GM18526 (cell line): Measurements from ENCODE around the gene CECR2.

Source experiments
- POLR2A ChIP-seq: IDR thresholded peaks from 3 replicates; pipeline ENCODE4 v1.6.1; 2011; ENCODE audit not compliant: insufficient read length; ENCODE audit errors: extremely low read depth

CECR2 gene

DNA sequence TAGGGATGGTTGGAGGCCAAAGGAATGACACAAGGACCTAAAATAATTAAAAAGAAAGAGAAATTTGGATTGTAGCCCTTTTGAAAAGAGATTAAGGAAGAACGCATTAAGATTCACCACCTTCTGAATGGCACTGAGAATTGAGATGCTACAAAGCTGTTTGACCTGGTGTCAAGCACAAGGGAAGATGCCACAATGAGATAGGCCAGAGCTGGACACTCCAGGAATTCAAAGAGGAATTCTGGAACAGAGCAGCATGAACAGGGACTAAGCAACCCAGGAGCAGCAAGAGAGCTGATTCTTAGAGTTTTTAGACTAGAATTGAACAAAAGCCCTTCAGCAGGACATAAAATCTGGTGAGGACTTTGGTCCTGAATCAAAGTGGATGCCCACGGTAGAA lies 11.6 kb upstream of the CECR2 start:
- TF ChIP-seq POLR2A: no peak

DNA sequence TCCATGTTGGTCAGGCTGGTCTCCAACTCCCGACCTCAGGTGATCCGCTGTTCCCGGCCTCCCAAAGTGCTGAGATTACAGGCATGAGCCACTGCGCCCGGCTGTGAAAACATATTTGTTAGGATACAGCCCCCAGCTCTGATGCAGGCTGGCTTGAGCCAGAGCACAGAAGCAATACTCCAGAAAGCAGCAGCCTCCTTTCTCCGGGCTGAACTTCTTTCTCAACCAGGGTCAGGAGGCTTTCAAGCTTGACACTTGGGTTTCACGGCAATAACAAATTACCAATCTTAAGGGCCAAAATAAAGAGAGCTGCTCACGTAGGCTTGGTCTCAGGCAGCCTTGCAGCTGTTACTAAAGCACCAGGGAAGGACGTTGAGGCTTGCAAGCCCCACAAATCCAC lies 10.8 kb upstream of the CECR2 start:
- TF ChIP-seq POLR2A: no peak

DNA sequence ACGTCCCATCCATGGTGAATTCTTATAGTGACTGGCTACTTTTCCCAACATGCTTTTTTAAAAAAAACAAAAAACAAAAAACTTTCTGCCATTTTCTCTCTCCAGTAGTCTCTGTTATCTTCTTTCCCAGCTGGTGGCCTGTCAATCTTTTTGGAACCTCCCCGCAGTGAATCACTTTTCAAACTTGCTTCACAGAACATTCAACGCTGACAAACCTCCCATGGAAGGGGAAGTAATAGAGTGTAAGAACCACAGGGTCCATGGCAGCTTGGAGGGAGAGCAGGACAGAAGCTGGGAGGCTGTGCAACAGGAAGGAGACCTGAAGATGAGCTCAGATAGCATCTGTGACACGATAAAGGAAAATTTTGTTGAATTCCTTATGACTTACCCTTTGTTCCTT lies 9.8 kb upstream of the CECR2 start:
- no peak for TF ChIP-seq POLR2A

DNA sequence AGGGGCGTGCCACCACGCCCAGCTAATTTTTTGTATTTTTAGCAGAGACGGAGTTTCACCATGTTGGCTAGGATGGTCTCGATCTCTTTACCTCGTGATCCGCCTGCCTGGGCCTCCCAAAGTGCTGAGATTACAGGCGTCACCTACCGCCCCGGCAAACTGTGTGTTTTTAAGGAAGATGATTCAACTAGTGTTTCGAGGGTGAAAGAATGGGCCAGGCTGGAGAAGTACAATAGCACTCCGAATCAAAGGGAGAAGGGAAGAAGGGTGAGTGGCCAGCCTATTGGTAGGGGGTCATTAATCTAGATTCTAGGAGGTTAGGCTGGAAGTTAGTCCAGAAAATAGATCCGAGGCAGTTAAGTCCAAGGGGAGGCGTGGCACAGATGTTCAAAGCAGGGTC lies 2.9 kb upstream of the CECR2 start:
- no peak for TF ChIP-seq POLR2A

DNA sequence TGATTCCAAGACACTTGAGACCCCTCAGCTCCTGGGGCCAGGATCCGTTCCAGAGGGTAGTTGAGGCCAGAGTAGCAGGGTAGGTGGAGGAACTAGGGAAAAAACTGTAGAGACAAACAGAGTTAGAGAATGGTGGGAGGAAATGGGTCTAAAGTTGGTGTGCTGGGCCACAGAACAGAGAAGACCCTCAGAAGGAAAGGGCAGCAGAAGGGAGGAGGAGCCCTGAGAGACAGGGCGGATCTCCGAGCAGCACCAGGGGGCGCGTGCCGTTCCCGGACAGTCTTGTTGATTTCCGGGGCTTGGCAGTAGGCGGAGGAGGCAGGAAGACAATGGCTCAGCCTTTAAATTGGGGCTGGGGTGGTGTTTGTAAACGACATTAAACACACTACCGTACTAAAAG lies 2.4 kb upstream of the CECR2 start:
- no peak for TF ChIP-seq POLR2A

DNA sequence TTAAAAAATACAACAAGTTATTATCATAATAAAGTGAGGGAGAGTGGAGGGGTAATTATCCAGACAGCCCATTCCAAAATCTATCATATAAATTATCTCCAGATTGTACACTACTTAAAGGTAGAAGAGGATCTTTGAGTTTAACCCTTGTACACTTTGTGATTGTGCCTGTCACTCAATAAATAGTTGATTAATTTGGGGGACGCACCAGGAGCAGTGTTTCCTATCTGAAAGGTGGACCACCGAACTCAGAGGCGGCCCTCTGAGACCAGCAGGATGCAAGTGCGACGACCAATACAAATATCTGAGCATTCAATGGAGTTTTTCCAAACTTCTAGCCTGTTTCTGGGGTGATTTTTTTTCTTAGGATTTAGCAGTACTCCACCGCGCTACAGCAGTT lies 1.1 kb upstream of the CECR2 start:
- TF ChIP-seq POLR2A: no peak

DNA sequence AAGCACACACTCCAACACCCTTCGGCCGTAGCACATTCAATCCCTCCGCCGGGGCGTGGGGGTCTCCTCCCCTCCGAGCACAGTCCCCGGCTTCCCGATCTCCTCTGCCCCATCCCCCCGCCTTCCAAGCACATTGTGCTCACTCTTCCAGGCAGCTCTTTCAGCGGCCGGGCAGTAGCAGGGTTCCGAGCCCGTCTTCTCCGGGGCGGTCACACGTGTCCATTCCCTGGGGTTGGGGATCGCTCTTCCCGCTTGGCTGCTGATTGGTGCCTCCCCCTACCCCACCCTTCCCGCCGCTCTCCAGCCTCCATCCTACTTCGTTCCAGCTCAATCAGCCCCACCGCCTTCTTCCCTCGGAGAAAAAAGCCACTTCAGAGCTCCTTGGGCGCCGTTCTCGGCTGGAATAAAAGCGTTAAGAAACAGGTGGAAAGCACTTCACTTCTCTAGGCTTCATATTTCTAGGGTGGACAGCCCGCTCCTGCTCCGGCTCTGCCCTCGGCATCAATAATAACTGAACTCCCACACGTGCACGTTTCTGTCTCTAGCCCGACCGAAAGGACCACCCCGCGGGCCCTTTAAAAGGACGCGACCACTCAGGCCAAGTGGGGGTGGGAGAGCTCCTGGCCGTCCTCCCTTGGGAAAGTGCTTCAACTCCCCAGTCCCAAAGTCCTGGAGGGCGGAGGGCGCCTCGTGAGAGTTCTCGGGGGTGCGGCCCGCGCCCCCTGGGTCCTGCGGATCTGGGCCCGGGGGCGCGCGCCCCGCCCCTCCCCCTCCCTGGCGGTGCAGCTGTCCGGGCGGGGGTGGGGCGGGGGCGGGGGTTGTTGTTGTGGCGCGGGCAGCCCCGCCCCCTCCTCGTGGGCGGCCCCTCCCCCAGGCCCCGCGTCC lies 464 bp upstream of the CECR2 start:
- no peak for TF ChIP-seq POLR2A

DNA sequence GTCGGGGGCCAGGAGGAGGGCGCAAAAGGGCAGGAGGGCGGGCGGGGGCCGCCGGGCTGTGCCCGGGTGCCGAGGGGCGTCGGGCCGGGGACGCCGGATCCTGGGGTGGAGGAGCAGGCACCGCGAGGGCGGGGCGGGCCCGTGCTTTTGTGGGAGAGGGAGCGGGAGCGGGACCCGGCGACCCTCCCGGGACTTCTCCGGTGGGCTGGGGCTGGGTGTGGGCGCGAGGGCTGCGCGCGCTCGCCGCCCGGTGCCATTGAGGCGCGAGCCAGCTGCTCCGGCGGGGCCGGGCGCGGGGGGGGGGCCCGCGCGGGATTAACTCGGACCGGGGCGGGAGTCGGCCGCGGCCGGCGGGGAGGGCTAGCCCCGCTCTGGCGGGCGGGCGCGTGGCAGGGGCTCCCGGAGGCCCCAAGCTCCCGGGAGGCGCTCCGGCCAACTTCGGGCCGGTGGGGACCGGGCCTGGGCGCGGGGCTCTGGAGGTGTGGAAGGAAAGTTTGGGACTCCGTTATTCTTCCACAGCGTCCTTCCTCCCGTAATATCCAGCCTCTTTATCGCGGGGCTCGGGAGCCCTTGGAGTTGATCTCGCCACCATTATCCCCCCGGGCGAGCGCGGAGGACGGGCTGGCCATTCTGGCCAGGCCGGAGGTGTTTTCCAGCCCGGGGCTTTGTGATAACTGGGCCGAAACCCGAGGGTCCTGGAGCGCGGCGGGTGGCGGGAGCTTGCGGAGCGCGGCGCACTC lies 936 bp downstream of the CECR2 start:
- TF ChIP-seq POLR2A: no peak

DNA sequence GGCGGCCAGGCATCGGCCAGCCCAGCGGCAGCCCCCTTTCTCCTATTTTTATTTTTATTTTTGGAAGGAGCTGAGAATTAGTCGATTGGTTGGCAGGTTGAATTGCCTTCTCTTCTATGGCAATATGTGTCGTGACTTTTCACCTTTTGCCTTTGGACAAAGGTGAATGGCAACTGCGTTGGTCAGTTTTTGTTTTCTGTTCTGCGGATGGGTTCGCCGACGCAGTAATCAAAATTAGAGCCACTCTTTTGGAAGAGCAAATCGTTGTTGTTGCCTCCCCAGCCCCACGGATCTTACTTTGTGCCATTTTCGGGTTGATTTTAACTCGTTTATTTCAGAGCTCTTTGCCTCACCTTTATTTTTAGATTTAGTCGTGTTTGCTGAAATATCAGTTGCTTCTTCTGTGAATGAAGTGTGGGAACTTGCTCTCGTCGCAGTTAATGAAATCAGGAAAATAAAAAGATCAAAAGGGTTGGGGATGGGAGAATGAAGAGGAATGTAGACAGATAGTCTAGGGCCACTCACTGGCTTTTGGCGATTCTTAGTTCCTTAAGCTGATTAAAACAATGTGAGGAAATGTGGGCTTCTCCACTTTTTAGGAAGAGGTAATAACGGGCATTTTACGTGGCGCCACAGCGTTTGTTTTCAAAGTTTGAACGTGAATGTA lies 1.6 kb downstream of the CECR2 start:
- TF ChIP-seq POLR2A: no peak

DNA sequence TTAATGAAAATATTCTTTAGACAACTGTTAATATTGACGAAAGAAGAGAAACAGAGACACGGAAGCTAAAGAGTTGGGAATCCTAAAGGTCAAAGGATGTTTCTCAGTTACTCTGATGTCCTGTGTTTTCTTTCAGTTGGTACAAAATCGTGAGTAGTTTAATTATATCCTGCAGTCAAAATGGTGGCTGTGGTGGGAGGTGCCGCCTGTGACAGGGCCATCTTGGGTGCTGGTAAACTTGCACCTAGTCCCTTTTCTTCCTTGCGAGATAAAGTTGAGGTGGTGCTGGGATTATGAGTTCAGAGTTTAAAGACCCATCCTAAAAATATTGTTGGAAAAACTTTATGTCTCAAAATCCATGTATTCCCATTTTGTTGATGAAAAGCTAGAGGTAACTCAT lies 2.2 kb downstream of the CECR2 start:
- no peak for TF ChIP-seq POLR2A

DNA sequence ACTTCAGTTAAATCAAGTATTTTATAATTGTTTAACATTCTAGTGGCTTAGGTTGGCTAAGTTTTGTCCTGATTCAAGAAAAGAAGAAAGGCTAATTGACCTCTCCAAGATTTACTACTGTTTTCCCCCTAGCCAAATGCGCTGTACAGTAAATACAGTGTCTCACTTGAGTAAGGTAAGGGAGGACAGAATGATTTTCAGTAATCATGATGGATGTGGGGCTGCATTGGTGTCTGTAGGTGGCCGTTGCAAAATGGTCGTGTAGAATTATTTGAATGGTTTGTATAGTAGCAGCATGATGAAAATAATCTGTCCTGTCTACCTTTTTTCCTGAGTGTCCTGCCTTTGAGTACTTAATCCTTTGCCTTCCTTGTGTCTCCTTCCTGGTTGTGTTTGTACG lies 4.6 kb downstream of the CECR2 start:
- no peak for TF ChIP-seq POLR2A

DNA sequence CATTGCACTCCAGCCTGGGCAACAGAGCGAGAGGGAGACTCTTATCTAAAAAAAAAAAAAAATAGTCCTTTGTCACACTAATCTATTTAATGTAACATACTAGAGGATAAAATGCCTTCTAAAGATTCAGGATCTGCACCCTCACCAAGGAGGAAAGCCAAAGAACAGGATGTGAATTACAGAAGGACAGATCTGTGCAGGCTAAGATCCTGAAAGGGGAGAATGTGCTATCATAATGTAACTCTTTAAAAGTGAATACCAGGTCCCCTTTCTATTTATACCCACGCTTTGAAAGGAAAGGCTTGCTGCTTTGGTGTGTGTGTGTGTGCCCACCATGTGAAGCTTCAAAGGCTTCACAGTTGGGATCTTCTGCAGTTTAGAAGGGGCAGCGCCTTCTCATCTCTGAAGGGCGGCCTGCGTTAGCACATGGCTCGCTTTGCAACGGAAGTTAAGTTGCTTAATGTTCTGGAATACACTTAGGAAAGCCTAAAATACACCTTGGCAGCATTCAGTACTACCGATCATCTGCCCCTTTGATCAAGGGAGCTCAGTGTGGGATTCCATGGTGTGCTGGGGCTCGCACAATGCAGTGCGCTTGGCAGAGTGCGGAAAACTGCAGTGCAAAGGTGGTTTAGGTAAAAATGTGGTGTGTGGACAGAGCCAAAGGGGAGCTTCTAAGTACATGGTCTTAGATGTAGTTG lies 6.8 kb downstream of the CECR2 start:
- no peak for TF ChIP-seq POLR2A

DNA sequence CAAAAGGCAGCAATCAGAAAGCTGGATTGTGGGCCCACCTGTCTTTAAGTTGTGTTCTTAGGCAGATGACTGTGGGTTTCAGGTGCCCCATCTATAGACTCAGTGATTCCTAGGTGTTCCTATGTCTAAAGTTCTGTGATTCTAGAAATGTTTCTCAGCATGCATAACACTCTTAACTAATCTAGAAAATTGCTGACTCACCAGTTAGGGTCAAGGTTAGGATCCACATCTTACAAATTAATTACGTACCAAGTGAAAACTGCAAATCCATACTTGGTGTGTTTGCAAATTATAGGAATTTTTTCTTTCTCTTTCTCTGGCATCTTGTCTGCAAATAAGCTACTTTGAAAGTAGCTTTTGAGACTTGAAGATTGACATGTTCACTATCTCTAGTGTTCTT lies 7.7 kb downstream of the CECR2 start:
- TF ChIP-seq POLR2A: no peak

DNA sequence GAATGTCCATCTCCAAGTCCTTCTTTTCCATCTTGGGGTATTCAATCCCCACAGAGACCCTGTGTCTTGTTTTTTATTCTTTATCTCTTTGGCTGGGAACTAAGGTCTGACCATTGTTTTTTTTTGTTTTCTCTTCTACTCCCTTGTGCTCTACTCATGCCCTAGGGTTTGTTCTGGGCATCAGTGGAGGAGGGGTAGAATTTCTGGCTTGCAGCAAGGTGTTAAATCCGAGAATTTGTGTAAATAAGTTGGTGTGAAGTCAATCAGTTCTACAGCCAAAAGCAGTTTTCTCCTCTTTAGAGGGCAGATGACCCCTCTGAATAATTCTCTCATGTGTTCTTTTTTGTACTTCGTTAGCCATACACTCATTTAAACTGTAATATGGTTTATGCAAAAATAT lies 10.7 kb downstream of the CECR2 start:
- no peak for TF ChIP-seq POLR2A

DNA sequence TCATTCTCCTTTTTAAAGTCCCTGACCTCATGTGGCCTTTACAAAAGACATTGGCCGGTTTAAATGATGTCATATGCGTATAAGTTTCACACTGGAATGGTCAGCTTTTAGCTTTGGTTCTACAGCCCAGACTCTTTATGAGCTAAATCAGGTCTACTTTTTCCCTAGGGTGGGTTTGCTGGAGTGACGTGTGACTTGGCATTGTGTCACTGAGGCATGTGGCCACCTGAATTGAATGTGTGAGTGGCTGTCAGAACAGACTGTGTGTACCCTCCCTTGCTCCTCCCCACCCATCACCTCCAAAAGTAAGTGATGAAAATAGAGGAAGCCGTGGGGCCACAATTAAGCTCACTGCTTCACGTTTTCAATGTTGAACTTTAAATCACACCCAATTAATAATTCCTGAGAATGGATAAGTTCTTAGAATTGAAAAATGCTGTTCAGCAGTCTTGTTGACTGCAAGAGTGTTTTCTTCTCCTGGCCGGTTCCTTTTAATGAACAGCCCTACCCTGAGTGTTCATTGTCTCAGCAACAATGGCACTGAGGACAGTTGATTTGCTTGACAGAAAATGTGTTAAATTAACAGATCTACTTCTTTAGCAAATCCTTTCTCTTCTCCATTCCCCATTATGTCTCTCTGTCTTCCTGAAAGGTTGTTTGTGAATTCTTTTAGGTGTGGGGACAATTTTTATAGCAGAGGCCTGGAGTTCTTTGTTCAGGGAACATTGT lies 11.3 kb downstream of the CECR2 start:
- TF ChIP-seq POLR2A: no peak
